ENCODE results near the gene LRP2BP. TPM values are rescaled to one million over a fixed set of nuclear protein-coding genes. Genes with fewer than 3 reads are reported as not detected.
"Not testable (repeated sequence)": the region's sequence is repeated elsewhere in the genome, so short reads cannot be mapped to it uniquely, and the experiment has no call there.

LRP2BP gene
- total and polyA plus RNA-seq, 5 donors = 1.3 to 2.9 (median 1.7) TPM

DNA sequence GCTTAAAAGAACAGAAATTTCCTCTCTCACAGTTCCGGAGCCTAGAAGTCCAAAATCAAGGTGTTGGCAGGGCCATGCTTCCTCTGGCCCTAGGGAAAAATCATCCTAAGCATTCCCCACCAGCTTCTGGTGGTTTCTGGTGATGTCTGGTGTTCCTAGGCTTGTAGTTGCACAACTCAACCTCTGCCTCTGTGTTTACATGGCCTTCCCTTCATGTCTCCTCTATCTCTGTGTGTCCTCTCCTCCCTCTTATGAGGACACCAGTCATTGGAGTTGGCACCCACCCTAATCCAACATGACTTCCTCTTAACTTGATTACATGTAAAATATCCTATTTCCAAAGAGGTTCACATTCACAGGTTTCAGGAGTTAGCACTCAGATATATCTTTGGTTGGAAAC lies 15.4 kb downstream of the LRP2BP start:
- Histone ChIP-seq H3K4me1 (ENCODE audit: control insufficient read depth, insufficient read depth, low read length) (no peaks in the 10 kb centered on the region), H3K4me3 (ENCODE audit: low read length) (no peak overlapping the region), H3K27ac (ENCODE audit: low read length) (no peak overlapping the region), H3K27me3 (ENCODE audit: control insufficient read depth, insufficient read depth) (no peaks in the 10 kb centered on the region), H3K9me3 (ENCODE audit: control insufficient read depth, low read length) (no peaks in the 10 kb centered on the region)
- ATAC-seq = no peak
- no peak for DNase-seq
- intact Hi-C loops (cut with DNase I) = no loop called here
- 91% methylated on average over 1 of the region's 1 CpG for WGBS

DNA sequence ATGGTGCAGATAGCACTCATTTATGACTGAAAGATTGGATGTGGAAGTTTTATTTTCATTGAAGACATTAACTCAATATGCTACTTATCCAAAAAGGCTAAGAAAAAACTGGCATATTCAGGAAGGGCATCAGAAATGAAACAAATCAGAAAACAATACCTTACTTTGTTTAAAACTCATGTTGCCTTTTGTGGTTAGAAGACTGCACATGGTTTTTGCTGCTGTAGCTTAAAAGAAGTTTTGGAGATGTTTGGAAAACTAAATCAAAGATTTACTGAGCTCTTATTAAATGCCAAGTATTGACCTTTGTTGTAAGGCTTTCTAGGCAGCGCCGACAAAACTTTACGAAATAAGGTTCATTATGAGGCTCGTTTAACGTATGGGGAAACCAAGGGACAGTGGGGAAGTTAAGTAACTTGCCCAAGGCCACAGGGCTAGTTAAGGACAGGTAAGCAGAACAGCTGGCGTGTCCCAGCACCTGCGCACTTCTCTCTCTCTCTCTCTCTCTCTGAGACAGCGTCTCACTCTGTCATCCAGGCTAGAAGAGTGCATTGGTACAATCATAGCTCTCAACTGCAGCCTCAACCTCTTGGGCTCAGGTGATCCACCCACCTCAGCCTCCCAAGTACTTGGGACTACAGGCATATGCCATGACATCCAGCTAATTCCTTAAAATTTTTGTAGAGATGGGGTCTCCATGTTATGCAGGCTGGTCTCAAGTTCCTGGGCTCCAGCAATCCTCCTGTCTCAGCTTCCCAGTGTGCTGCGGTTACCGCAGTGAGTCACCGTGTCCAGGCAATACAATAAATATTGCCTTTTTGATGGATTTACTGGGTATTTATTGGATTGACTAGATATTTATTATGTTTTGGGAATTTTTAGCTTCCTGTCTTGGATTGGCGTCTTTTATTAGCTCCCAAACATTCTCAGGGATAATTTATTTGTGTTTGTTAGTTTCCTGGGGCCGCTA lies 16.1 kb downstream of the LRP2BP start:
- intact Hi-C loops (cut with DNase I) = no loop called here
- 95% methylated on average over 13 of the region's 13 CpGs for whole genome bisulfite sequencing
- DNase-seq = no peak
- no peak for ATAC-seq
- H3K4me1 ChIP-seq (ENCODE audit: control insufficient read depth, insufficient read depth, low read length) = no peaks in the 10 kb centered on the region
- no peak overlapping the region for H3K27ac ChIP-seq (ENCODE audit: low read length)
- H3K4me3 ChIP-seq (ENCODE audit: low read length) = no peak overlapping the region
- H3K9me3 ChIP-seq (ENCODE audit: control insufficient read depth, low read length) = no peaks in the 10 kb centered on the region
- H3K27me3 ChIP-seq (ENCODE audit: control insufficient read depth, insufficient read depth) = no peaks in the 10 kb centered on the region

DNA sequence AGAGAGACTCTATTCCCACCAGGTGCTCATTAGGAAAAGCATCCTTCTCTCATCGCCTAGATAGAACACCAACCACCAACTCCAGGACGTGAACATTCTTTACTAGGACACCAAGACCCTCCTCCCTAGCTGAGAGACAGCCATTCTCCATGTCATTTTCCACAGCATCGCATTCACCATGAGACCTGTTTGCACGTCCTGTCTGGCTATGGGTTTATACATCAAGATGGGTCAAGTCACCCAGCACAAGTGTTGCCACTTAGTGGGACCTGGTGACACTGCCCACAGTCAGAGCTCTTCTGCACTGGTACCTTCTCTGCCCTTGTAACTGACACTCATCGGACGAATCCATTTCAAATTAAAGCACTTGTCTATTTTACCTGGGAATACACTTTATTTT lies 17.5 kb downstream of the LRP2BP start:
- 96% methylated on average over 6 of the region's 6 CpGs for WGBS
- Histone ChIP-seq H3K27ac (ENCODE audit: low read length) (no peak overlapping the region), H3K9me3 (ENCODE audit: control insufficient read depth, low read length) (no peaks in the 10 kb centered on the region), H3K4me1 (ENCODE audit: control insufficient read depth, insufficient read depth, low read length) (no peaks in the 10 kb centered on the region), H3K27me3 (ENCODE audit: control insufficient read depth, insufficient read depth) (no peaks in the 10 kb centered on the region), H3K4me3 (ENCODE audit: low read length) (no peak overlapping the region)
- intact Hi-C loops (cut with DNase I) = no loop called here
- DNase-seq (no peak), ATAC-seq (no peak)

DNA sequence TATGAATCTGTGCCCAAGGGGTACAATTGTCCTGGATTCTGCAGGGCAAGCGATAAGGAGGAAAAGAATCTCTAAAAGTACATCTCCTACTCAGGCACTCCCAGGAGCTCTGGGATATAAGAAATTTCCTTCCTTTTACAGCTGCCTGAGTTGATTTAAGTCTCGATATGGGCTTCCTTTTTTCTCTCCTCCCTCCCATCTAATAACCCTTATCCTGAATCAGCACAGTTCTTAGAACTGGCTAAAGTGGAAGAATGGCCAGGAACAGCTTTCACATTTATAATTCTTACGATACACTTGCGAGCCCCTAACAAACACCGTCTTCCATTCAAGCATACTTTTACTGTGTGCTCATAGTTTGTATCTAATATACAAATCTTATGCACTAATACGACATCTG lies 21.2 kb downstream of the LRP2BP start:
- Histone ChIP-seq H3K27ac (ENCODE audit: low read length) (no peak overlapping the region), H3K9me3 (ENCODE audit: control insufficient read depth, low read length) (no peaks in the 10 kb centered on the region), H3K4me1 (ENCODE audit: control insufficient read depth, insufficient read depth, low read length) (no peaks in the 10 kb centered on the region), H3K27me3 (ENCODE audit: control insufficient read depth, insufficient read depth) (no peaks in the 10 kb centered on the region), H3K4me3 (ENCODE audit: low read length) (no peak overlapping the region)
- intact Hi-C loops (cut with DNase I) = no loop called here
- ATAC-seq (peak in 1 of 2 donors; percentile 43), DNase-seq (no peak)
- WGBS = 60% methylated on average over 6 of the region's 6 CpGs

GRCh38 chr4:185374027-185374426 lies 21.7 kb downstream of the LRP2BP start:
- 84% methylated on average over 7 of the region's 7 CpGs for whole genome bisulfite sequencing
- no peak for ATAC-seq
- DNase-seq = no peak
- Histone ChIP-seq H3K4me1 (ENCODE audit: control insufficient read depth, insufficient read depth, low read length) (no peaks in the 10 kb centered on the region), H3K9me3 (ENCODE audit: control insufficient read depth, low read length) (no peaks in the 10 kb centered on the region), H3K4me3 (ENCODE audit: low read length) (no peak overlapping the region), H3K27ac (ENCODE audit: low read length) (no peak overlapping the region), H3K27me3 (ENCODE audit: control insufficient read depth, insufficient read depth) (no peaks in the 10 kb centered on the region)
- intact Hi-C loops (cut with DNase I) = no loop called here

DNA sequence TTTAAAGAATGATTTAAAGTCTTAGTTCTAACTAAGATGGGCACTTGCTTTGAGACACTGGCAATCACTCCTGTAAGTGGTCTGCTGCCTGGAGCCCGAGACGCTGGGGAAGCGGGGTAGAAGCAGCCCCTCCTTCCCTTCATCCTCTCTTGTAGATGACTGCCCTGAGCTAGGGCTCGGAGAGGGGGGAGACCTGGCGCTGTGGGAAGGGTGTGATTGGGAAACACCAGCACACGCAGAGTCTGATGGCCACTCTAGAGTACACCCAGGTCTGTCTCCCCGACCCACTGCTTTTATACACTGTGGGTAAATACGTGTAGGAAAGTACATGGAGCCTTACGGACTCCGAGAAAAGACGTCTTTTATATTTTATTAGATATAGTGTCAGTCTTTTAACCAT lies 24.0 kb downstream of the LRP2BP start:
- Histone ChIP-seq H3K27me3 (ENCODE audit: control insufficient read depth, insufficient read depth) (no peaks in the 10 kb centered on the region), H3K27ac (ENCODE audit: low read length) (no peak overlapping the region), H3K9me3 (ENCODE audit: control insufficient read depth, low read length) (no peaks in the 10 kb centered on the region), H3K4me3 (ENCODE audit: low read length) (no peak overlapping the region), H3K4me1 (ENCODE audit: control insufficient read depth, insufficient read depth, low read length) (no peaks in the 10 kb centered on the region)
- 96% methylated on average over 11 of the region's 11 CpGs for WGBS
- intact Hi-C loops (cut with DNase I) = no loop called here
- ATAC-seq (no peak), DNase-seq (no peak)

DNA sequence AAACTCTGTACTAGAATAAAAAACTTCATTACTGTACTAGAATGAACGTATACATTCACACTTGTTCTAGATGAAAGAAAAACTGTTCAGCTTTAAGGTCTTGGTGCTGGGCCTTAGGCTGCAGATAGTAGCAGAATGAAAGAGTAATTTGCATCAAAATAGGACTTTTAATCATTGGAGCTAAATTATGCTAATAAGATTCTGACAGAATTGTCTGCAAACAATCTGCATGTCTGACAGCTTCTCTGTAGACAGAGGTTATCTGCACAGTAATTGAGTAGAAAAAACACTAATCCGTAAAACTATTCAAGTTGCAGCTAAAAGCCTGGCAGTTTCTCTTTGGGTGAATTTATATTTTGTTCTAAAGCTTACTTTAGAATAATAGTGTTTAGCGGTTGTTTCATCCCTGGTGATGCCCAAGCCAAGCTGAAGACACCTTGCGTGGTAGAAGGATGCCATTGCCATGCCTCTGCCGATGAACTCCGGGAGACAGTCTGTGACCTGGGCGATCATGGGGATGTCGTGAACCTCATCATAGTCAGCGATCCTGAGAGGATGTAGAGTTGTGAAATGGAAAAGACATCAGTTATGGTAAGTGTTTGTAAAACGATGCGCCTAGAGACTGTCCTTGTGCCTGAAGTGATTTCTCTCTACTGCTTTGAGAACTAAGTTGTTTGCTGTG lies 25.3 kb downstream of the LRP2BP start:
- Histone ChIP-seq H3K9me3 (ENCODE audit: control insufficient read depth, low read length) (no peaks in the 10 kb centered on the region), H3K27me3 (ENCODE audit: control insufficient read depth, insufficient read depth) (no peaks in the 10 kb centered on the region), H3K4me1 (ENCODE audit: control insufficient read depth, insufficient read depth, low read length) (no peaks in the 10 kb centered on the region), H3K27ac (ENCODE audit: low read length) (no peak overlapping the region), H3K4me3 (ENCODE audit: low read length) (no peak overlapping the region)
- 95% methylated on average over 11 of the region's 11 CpGs for WGBS
- no peak for DNase-seq
- intact Hi-C loops (cut with DNase I) = no loop called here
- no peak for ATAC-seq

DNA sequence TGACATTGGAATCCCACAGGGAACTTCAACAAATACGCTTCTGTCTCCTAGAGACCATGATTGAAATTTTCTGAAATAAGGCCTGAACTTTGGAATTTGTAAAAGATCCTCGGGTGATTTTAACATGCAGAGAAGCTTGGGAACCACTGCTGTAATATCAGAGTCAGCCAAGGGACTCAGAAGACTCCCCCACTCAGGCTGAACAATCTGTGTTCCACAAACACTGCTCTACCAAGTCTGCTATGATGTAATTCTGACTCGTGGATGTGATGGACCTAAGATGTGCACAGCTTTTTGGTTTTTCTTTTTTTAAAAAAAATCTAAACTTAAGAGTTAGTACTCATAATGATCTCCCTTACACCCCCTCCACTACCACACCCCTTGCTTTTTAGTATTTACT lies 26.0 kb downstream of the LRP2BP start:
- H3K27ac ChIP-seq (ENCODE audit: low read length) = no peak overlapping the region
- ATAC-seq (no peak), DNase-seq (no peak)
- 68% methylated on average over 3 of the region's 3 CpGs for WGBS
- H3K4me1 ChIP-seq (ENCODE audit: control insufficient read depth, insufficient read depth, low read length) = no peaks in the 10 kb centered on the region
- H3K27me3 ChIP-seq (ENCODE audit: control insufficient read depth, insufficient read depth) = no peaks in the 10 kb centered on the region
- H3K4me3 ChIP-seq (ENCODE audit: low read length) = no peak overlapping the region
- intact Hi-C loops (cut with DNase I) = no loop called here
- H3K9me3 ChIP-seq (ENCODE audit: control insufficient read depth, low read length) = no peaks in the 10 kb centered on the region

DNA sequence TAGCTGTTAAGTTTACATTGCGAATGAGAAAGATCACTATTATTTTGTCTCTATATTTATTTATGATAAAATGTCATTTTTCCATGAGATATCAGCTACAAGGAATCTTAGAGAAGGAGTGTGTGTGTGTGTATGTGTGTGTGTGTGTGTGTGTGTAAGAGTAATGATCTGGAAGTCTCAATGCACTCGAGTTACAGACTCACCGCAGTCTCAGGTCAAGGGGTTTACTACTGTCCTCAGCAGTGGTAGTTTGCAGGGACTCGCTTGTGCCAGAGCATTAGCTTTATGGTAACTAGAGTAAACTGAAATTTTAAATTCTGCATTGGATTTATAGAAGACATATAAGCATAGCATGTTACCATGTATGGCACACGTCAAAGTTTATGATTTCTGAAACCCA lies 30.8 kb downstream of the LRP2BP start:
- DNase-seq (no peak), ATAC-seq (no peak)
- no peaks in the 10 kb centered on the region for H3K27me3 ChIP-seq (ENCODE audit: control insufficient read depth, insufficient read depth)
- H3K27ac ChIP-seq (ENCODE audit: low read length) = no peak overlapping the region
- no peaks in the 10 kb centered on the region for H3K4me1 ChIP-seq (ENCODE audit: control insufficient read depth, insufficient read depth, low read length)
- intact Hi-C loops (cut with DNase I) = no loop called here
- WGBS = 95% methylated on average over 5 of the region's 5 CpGs
- H3K9me3 ChIP-seq (ENCODE audit: control insufficient read depth, low read length) = no peaks in the 10 kb centered on the region
- no peak overlapping the region for H3K4me3 ChIP-seq (ENCODE audit: low read length)

GRCh38 chr4:185363251-185363650 lies 32.5 kb downstream of the LRP2BP start:
- Histone ChIP-seq H3K9me3 (ENCODE audit: control insufficient read depth, low read length) (no peaks in the 10 kb centered on the region), H3K27me3 (ENCODE audit: control insufficient read depth, insufficient read depth) (no peaks in the 10 kb centered on the region), H3K27ac (ENCODE audit: low read length) (no peak overlapping the region), H3K4me3 (ENCODE audit: low read length) (no peak overlapping the region), H3K4me1 (ENCODE audit: control insufficient read depth, insufficient read depth, low read length) (no peaks in the 10 kb centered on the region)
- no peak for DNase-seq
- no peak for ATAC-seq
- WGBS = 83% methylated on average over 3 of the region's 3 CpGs
- intact Hi-C loops (cut with DNase I) = no loop called here

GRCh38 chr4:185362570-185362969 lies 33.2 kb downstream of the LRP2BP start:
- ATAC-seq; H3K9me3 ChIP-seq (ENCODE audit: control insufficient read depth, low read length); H3K27me3 ChIP-seq (ENCODE audit: control insufficient read depth, insufficient read depth); H3K4me3 ChIP-seq (ENCODE audit: low read length); H3K4me1 ChIP-seq (ENCODE audit: control insufficient read depth, insufficient read depth, low read length); DNase-seq; H3K27ac ChIP-seq (ENCODE audit: low read length); intact Hi-C loops (cut with DNase I): not testable (repeated sequence)
- WGBS = 79% methylated on average over 6 of the region's 6 CpGs

Measured in right cardiac atrium (tissue), 5 donors.